Middle frontal gyrus (tissue), 1 donor: ENCODE data around the gene ASCC1.
"Not testable (repeated sequence)": the region's sequence is repeated elsewhere in the genome, so short reads cannot be mapped to it uniquely, and the experiment has no call there.

ENCODE experiments used
- DNase-seq: peaks from one replicate; pipeline ENCODE4 v3.0.0-alpha.2; 2015; ENCODE audit warnings: low spot score; ENCODE audit errors: extremely low spot score

Gene ASCC1

DNA sequence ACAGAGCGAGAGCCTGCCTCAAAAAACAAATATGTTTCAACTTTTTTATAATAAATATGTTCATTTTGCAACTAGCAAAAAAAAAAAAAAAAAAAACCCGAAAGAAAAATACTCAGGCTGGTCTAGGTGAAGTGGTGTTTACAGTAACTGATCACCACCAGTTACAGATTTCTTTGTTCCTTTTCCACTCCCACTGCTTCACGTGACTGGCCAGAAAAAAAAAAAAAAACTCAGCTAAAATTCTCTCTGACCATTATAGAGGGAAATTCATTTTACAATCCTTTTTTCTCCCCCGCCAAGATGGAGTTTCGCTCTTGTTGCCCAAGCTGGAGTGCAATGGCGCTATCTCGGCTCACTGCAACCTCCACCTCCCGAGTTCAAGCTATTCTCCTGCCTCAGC lies 4.6 kb upstream of the ASCC1 start:
- no peak for DNase-seq

DNA sequence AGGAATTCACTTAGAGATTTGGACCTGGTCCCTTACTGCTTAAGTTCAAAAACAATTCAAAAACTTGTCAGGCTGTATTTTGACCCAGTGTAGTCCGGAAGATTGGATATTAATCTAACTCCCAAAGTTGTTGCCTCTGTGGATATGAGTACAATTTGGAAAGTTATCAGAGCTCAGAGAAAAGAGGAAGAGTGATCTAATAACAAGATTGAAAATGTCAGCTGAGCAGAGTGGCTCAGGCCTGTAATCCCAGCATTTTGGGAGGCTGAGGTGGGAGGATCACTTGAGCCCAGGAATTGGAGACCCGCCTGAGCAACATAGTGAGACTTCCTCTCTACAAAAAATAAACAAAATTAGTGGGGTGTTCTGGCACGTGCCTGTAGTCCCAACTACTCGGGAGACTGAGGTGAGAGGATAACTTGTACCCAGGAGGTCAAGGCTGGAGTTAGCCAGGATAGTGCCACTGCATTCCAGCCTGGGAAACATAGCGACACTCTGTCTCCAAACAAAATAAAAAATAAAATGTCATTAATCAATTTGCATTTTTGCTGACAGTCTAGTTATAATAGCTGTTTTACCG lies 3.2 kb upstream of the ASCC1 start:
- DNase-seq, result no peak

DNA sequence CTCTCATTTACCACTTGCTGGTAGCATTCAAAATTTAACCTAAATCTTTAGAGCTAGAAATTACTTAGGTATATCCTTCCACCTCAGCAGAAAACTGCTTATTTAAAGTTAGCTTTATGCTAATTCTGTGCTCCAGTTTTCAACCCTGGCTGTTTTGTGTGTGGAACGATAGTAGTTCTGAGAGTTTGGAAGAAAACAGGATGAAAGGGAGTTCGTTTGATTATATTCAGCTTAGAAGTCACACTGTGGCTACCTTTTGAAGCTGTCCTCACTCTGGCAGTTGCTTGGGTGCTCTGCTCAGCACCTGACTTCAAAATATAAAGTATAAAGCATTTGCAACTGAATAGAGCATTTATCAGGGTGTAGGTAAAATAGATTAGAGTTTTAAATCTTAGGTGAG lies 2.6 kb upstream of the ASCC1 start:
- DNase-seq, result no peak

- no peak for DNase-seq
Measured at GRCh38 chr10:72218325-72218724, 2.2 kb upstream of the ASCC1 start.

GRCh38 chr10:72211832-72212231 lies 4.2 kb downstream of the ASCC1 start:
- not testable (repeated sequence) for DNase-seq

DNA sequence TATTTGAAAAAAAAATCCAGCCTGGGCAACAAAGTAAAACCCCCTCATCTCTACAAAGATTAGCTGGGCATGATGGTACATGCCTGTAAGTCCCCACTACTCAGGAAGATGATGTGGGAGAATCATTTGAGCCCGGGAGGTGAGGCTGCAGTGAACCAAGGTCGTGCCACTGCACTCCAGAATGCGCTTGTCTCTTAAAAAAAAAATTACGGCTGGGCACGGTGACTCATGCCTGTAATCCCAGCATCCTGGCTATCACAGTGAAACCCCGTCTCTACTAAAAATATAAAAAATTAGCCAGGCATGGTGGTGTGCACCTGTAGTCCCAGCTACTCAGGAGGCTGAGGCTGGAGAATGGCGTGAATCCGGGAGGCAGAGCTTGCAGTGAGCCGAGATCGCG lies 4.7 kb downstream of the ASCC1 start:
- DNase-seq, result not testable (repeated sequence)

- DNase-seq, result not testable (repeated sequence)
Measured at GRCh38 chr10:72208526-72208925, 7.5 kb downstream of the ASCC1 start.

- no peak for DNase-seq
Measured at GRCh38 chr10:72206511-72207229, 9.4 kb downstream of the ASCC1 start.

DNA sequence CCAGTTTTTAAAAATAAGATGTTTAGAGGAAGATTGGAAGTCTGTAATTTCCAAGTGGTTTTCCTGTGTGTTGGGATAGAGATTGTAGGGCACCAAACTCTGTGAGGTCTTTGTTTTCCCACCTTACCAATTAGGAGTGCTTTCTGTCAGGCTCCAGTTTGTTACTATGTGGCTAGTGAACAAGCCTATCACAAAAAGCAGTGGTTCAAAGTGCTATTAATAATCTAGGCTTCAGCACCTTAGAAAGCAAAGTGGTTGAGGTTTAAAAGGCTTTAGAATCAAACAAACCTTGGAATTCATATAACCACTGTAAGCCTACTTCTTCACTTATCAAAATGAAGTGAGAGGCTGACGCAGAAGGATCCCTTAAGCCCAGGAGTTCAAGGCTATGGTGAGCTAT lies 11.4 kb downstream of the ASCC1 start:
- DNase-seq, result no peak

DNA sequence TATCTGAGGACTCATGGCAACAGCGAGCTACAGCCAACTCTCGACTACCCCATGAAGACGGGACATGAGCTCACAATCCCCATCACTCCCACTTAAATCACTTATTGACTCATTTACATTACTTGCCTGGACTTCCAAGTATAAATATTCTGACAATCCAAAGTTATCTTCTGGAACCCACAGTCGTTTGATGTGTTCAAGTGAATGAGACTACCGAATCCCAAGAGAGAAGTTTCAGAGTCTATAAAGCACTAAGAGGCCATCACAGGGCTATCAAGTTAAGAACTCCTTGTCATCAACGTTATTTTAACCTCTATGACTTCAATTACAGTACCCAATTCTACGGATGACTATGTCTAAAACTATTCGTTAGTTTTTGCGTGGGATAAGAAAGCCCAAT lies 11.8 kb downstream of the ASCC1 start:
- DNase-seq, result no peak

- no peak for DNase-seq
Measured at GRCh38 chr10:72201293-72201692, 14.8 kb downstream of the ASCC1 start.

DNA sequence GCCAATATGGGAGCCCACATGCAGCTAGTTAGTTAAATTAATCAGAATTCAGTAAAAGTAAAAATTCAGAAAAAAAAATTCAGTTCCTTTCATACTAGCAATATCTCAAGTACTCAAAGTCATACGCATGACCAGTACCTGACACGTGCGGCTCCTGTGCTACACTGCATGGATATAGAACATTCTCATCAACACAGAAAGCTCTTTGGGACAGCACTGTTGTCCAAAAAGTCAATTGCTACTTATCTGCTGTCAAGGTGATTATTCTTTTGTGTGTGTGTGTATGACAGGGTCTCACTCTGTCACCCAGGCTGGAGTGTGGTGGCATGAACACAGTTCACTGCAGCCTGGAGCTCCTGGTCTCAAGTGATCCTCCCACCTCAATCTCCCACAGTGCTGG lies 15.2 kb downstream of the ASCC1 start:
- DNase-seq, result no peak

DNA sequence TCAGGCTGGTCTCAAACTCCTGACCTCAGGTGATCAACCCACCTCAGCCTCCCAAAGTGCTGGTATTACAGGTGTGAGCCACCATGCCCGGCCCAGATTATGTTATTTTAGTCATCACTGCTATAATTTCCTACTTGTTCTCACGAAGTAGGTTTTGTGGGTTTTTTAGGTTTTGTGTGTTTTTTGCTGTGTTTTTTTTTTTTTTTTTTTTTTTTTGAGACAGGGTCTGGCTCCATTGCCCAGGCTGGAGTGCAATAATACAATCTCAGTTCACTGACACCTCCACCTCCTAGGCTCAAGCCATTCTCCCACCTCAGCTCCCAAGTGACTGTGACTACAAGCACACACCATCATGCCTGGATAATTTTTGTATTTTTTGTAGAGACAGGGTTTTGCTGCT lies 21.1 kb downstream of the ASCC1 start:
- DNase-seq, result no peak

- no peak for DNase-seq
Measured at GRCh38 chr10:72186982-72187330, 29.1 kb downstream of the ASCC1 start.

- DNase-seq, result no peak
Measured at GRCh38 chr10:72186258-72186981, 29.7 kb downstream of the ASCC1 start.

GRCh38 chr10:72184156-72184555 lies 31.9 kb downstream of the ASCC1 start:
- DNase-seq, result no peak

DNA sequence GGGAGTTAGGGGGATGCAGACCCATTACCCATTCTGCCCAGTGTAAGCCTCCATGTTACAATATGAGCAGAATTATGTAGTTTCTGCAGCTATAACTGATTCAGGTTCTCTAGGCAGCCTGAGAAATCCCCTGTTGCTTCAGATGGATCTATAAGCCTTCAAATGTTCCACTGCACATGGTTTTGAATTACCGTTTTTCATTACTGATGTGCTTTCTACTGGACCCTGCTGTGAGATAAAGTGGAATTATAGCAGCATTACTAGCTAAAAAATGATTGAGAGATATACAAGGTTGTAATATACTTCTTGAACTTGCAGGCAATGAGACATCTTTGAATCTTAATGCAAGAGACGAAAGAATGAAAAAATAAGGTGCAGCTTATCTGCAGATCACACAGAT lies 38.6 kb downstream of the ASCC1 start:
- no peak for DNase-seq

DNA sequence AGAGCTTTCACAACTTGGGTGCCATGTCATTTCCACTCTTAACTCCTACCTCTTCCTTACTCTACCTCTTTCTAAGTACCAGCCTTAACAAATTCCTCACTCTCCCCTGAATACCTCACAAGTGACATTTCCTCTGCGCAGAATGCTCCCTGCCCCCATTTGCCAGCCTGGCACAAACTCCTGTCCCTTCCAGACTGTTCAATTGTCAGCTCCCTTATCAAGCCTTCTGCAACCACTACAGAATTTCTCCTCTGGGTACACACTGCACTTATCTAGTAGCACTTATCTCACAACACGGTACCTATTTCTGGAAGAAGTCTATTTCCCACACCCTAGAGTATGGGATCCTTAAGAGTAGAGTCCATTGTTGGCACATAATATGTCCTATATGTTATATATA lies 39.4 kb downstream of the ASCC1 start:
- no peak for DNase-seq

DNA sequence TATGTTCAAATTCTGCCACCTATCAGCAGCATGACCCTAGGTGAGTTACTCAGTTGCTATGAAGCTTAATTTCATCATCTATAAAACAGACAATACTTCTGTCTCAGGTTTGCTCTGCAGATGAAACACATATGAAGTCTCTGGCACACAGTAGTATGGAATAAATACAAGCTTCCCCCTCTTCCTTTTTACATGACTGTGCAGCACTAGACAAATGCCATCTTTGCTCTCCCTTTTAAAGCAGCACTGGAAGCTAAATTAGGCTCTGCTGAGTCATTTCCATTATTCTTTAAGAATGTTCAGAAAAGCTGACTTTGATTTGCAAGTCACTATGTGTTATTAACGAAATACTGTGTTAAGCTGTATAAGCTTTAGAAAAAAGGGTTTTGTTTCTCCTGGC lies 40.9 kb downstream of the ASCC1 start:
- DNase-seq, result no peak

DNA sequence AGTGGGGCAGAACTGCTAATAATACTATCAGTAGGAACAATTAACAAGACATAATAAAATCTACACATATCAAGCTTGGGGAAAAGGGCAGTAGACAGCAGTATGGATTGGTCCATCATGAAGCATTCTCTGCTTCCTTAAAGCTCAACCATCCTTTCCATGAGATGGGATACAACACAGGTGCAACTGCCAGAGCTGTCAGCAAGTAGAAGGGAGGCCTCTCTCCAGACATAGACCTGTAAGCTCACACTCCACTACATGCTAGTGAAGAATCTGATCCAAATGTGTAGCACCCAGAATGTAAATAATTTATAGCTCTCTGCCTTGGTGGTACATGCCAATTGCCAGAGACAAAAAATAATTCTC lies 41.8 kb downstream of the ASCC1 start:
- DNase-seq, result no peak

- no peak for DNase-seq
Measured at GRCh38 chr10:72173619-72174296, 42.3 kb downstream of the ASCC1 start.

GRCh38 chr10:72173262-72173618 lies 42.8 kb downstream of the ASCC1 start:
- DNase-seq, result no peak
